DOHH2 (cell line): ENCODE measurements around the gene CHRNA5.

Source experiments
- H3F3A ChIP-seq: fragments of 200-600 bp; sonication (generic), shearing (Covaris generic); 2 replicates; pipeline ENCODE4 v1.6.0; 2016; ENCODE audit warnings: antibody characterized with exemption, mild to moderate bottlenecking; ENCODE audit not compliant: control insufficient read depth, insufficient read depth
- H3K27ac ChIP-seq: fragments of 200-600 bp; sonication (generic); 2 replicates; pipeline ENCODE4 v1.5.1; 2014; ENCODE audit warnings: low read depth, mild to moderate bottlenecking, low read length, moderate library complexity
- H3K27me3 ChIP-seq: fragments of 200-600 bp; sonication (generic); 2 replicates; pipeline ENCODE4 v1.6.1; 2014; ENCODE audit warnings: mild to moderate bottlenecking, low read length, mixed read lengths; ENCODE audit not compliant: control insufficient read depth
- H3K36me3 ChIP-seq: fragments of 200-600 bp; sonication (generic); 2 replicates; pipeline ENCODE4 v1.6.1; 2014; ENCODE audit warnings: mild to moderate bottlenecking, low read length, moderate library complexity, mixed read lengths; ENCODE audit not compliant: control insufficient read depth
- H3K4me1 ChIP-seq: fragments of 200-600 bp; sonication (generic); 2 replicates; pipeline ENCODE4 v1.6.1; 2014; ENCODE audit warnings: mild to moderate bottlenecking, low read length, mixed read lengths; ENCODE audit not compliant: control insufficient read depth
- H3K4me2 ChIP-seq: fragments of 200-600 bp; sonication (generic); 2 replicates; pipeline ENCODE4 v1.6.0; 2014; ENCODE audit warnings: mild to moderate bottlenecking, low read length, moderate library complexity
- H3K4me3 ChIP-seq: fragments of 200-600 bp; sonication (generic); 2 replicates; pipeline ENCODE4 v1.5.1; 2014; ENCODE audit warnings: mild to moderate bottlenecking, low read length, mixed read lengths
- H3K79me2 ChIP-seq: fragments of 200-600 bp; sonication (generic); 2 replicates; pipeline ENCODE4 v1.6.1; 2014; ENCODE audit warnings: mild to moderate bottlenecking, low read length, mixed read lengths; ENCODE audit not compliant: control insufficient read depth
- H3K9me2 ChIP-seq: fragments of 200-600 bp; sonication (generic); replicated peaks from 2 replicates; pipeline ENCODE4 v1.6.1; 2014; ENCODE audit warnings: mild to moderate bottlenecking, low read length, mixed read lengths; ENCODE audit not compliant: control insufficient read depth
- H3K9me3 ChIP-seq: fragments of 200-600 bp; sonication (generic); 2 replicates; pipeline ENCODE4 v1.6.1; 2014; ENCODE audit warnings: antibody characterized with exemption, low read length, mixed read lengths; ENCODE audit not compliant: control insufficient read depth, insufficient read depth
- H4K20me1 ChIP-seq: fragments of 200-600 bp; sonication (generic); 2 replicates; pipeline ENCODE4 v1.6.0; 2014; ENCODE audit warnings: low read depth, mild to moderate bottlenecking, antibody characterized with exemption, low read length, moderate library complexity; ENCODE audit not compliant: control insufficient read depth, insufficient read depth
- CTCF ChIP-seq: fragments of 200-600 bp; sonication (generic); IDR thresholded peaks from one replicate; pipeline ENCODE4 v1.5.1; 2014; ENCODE audit warnings: antibody characterized with exemption, mild to moderate bottlenecking, low read depth, low read length; ENCODE audit not compliant: poor library complexity, severe bottlenecking
- EZH2phosphoT487 ChIP-seq: fragments of 200-600 bp; sonication (generic); IDR thresholded peaks from 2 replicates; pipeline ENCODE4 v1.6.1; 2017; ENCODE audit warnings: borderline replicate concordance, mild to moderate bottlenecking, antibody characterized with exemption, low read length, moderate library complexity, mixed read lengths

CHRNA5 gene

DNA sequence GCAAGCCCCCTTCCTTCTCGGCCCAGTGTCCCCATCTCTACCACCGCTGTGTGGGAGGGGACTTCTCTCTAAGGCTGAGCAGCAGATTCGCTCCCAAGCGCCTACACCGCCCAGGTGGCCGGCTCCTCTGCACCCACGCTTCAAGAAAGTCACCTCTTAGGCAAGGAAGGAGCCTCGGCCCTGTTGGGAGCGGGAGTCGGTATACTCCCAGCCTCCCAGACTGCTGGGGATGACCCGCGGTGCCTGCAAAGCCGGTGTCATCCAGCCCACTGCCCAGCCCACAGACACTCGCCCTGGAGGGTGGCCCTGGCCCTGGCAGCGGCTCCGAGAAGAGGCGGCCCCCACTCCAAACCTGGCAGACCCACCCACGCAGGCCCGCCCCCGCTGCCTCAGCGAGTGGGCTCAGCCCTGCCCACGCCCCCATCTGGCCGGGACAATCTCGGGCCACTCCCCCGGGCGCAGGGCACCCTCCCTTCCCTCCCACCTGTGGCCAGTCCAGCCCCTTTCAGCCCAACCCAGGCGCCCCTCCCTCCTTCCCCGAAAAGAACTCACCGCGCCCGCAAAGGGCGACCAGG is 75.3 kb downstream of the CHRNA5 start:
- TF ChIP-seq CTCF: no peak
- TF ChIP-seq EZH2phosphoT487: no peak
- H3F3A ChIP-seq: no peaks in the 10 kb centered on the region

GRCh38 chr15:78641102-78641748 is 75.9 kb downstream of the CHRNA5 start, which contains the start of gene CHRNB4:
TSS of gene CHRNB4 (minus strand) at chr15:78641210. CDS start at chr15:78641133, 77 bp downstream.
- Histone ChIP-seq H3K4me2 (no peak within 1 kb of the TSS), H3K9me2 (no peaks in the 10 kb centered on the region), H3K79me2 (no peaks in the 10 kb centered on the region), H3K4me1 (no peaks in the 10 kb centered on the region), H3K36me3 (no peaks in the 10 kb centered on the region), H3K9me3 (no peaks in the 10 kb centered on the region), H3K27ac (no peak within 1 kb of the TSS), H3K27me3 (no peaks in the 10 kb centered on the region), H3F3A (no peaks in the 10 kb centered on the region), H4K20me1 (no peaks in the 10 kb centered on the region), H3K4me3 (no peak within 1 kb of the TSS)
- TF ChIP-seq EZH2phosphoT487 (no peak), CTCF (no peak)

More for the DNA sequence above, 75.3 kb downstream of the CHRNA5 start:
- H3K9me3 ChIP-seq: no peaks in the 10 kb centered on the region
- H3K27ac ChIP-seq: no peak overlapping the region
- no peaks in the 10 kb centered on the region for H3K27me3 ChIP-seq
- no peaks in the 10 kb centered on the region for H3K36me3 ChIP-seq
- no peaks in the 10 kb centered on the region for H3K79me2 ChIP-seq
- H4K20me1 ChIP-seq: no peaks in the 10 kb centered on the region
- no peak overlapping the region for H3K4me2 ChIP-seq
- no peak overlapping the region for H3K4me3 ChIP-seq
- no peaks in the 10 kb centered on the region for H3K9me2 ChIP-seq
- H3K4me1 ChIP-seq: no peaks in the 10 kb centered on the region

DNA sequence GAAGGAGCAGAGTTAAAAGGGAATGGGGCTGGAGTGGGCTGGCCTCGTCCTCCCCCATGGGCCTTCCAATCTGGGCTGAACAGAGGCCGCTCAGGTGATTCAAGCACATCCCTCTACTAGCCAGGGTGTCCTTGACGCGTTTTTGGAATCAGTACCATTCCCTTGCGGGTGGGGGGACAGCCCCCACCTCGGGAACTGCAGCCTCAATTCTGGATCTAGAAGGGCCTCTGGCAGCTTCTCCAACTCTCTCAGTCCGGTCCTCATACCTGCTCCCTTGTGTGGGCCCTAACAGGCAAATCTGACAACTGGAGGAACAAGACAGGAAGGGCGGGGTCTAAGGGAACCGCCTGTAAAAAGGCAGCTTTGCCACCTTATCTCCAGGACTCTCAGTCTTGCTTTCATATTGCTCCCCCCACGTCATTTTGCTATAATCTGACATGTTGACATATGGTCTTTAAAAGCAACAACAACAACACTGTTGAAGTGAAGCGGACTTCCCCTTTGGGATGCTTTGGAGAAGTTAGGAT is 76.5 kb downstream of the CHRNA5 start:
- TF ChIP-seq CTCF (no peak), EZH2phosphoT487 (no peak)
- H3K4me3 ChIP-seq: no peak overlapping the region
- H3K27ac ChIP-seq: no peak overlapping the region
- H3K9me3 ChIP-seq: no peaks in the 10 kb centered on the region
- no peaks in the 10 kb centered on the region for H3K36me3 ChIP-seq
- no peaks in the 10 kb centered on the region for H3K4me1 ChIP-seq
- H3K9me2 ChIP-seq: no peaks in the 10 kb centered on the region
- H4K20me1 ChIP-seq: no peaks in the 10 kb centered on the region
- no peaks in the 10 kb centered on the region for H3K27me3 ChIP-seq
- no peaks in the 10 kb centered on the region for H3K79me2 ChIP-seq
- no peaks in the 10 kb centered on the region for H3F3A ChIP-seq
- no peak overlapping the region for H3K4me2 ChIP-seq
